Erythroblast (primary cell): ENCODE data around the gene MSI2.

ENCODE experiments used
- DNase-seq, 2 experiments: peaks; one replicate each; lab custom pipeline; 2025; lab: John Stamatoyannopoulos, UW
- GATA1 ChIP-seq: IDR thresholded peaks from 2 replicates; pipeline ENCODE4 v1.6.1; 2011; ENCODE audit warnings: low read depth, mild to moderate bottlenecking, control low read depth, low read length, moderate library complexity
- POLR2A ChIP-seq: IDR thresholded peaks from 2 replicates; pipeline ENCODE4 v1.6.1; 2011; ENCODE audit warnings: mild to moderate bottlenecking, low read length

The MSI2 gene

DNA sequence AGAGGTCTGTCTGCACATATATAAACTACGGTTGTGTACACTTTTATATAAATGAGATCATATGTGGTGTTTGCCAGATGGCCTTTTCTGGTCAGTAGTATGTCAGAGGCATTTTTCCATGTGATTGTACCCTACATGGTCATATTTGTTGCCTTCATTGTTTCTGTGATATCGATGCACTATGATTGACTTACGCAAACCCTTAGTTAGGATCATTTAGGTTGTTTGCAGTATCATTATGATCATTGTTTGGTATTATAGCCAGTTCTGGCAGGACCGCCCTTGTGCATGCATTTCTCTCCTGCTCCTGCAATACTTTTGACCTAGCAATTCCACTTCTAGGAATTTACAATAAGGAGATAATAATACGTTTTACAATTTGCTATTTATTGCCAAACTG lies 169.1 kb downstream of the MSI2 start:
- no peak for TF ChIP-seq GATA1
- DNase-seq, result no peak

DNA sequence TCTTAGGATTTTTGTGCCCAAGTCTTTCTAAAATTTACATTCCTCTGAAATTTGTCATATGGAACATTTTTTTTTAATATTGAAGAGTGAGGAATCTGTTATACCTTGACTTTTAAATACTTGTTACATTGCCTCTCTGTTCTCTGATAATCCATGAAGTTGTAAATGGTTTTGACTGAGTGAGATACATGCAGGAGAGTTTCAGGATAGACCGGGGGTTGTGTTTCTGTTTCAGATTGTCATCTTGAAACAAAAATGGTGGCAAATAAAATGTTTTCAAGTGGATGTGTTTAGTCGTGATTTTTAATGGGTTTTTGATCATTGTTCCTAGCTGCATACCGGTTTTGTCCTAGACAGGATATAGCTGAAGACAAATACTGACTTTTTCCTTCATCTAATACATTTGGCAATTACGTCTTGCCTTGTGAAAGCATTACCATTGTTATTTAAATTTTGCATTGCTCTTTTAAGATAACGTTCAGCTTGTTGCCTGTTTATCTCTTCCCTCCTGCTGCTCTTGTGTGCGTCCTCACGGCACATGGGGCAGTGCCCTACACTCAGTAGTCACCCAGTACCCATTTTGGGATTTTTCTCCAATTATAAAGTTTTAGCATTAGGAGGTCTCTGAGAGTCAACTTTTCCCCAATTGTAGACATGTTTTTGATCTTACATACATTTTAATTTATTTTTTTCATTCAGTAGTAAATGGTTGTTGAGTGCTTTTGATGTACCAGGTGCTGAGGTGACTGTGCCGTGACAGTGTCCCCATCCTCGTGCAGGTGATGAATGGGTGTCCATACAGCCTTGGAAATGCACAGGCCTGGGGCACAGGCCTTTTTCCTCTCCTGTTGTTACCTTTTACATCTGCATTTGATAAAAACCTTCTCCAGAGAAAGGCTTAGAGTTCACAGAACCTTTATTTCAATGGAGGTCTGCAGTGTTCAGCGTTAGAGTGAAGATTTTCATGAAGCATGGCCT lies 169.9 kb downstream of the MSI2 start:
- TF ChIP-seq GATA1, result no peak
- no peak for TF ChIP-seq POLR2A
- peak; percentile 12 to 52 for DNase-seq

DNA sequence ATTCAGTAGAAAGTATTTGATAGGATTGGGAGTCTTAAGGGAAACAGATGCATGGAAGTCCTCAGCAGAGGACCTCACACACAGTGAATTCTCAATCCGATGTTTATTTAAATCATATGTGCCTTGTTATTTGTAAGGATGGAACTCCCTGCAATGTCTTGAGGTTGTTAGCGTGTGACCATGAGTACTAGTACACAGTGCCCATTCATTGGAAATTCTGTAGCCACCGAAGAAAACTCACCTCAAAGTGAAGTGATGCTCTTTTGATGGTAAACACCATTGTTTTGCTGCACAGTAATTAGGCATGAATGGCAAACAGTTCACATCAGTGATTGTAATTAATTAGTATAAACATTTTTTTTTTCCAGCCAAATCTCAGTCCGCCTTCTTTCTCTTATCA lies 173.6 kb downstream of the MSI2 start:
- no peak for DNase-seq
- TF ChIP-seq GATA1 (no peak), POLR2A (no peak)

DNA sequence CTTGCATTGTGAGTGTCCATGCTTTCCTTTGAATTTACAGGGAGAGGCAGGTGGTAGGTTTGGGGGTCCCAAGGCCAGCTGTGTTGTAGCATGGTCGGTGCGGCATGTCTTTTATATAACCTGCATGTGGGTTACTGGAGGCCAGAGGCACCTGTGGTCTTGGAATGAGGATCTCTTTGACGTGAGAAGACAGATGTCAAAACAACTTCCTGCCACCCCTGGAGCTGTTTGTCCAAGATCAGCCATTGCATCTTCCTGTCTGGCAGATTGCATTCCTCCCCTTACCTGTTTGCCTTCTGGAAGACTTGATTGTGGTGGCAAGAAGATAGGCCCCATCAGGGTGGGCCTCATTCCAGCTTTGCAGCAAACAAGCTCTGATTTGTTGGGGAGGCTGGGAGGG lies 175.1 kb downstream of the MSI2 start:
- no peak for DNase-seq
- TF ChIP-seq GATA1, result no peak
- no peak for TF ChIP-seq POLR2A

GRCh38 chr17:57432507-57433277 lies 176.4 kb downstream of the MSI2 start:
- DNase-seq, result no peak
- TF ChIP-seq GATA1 (no peak), POLR2A (no peak)

GRCh38 chr17:57433452-57433851 lies 177.1 kb downstream of the MSI2 start:
- TF ChIP-seq POLR2A, result no peak
- TF ChIP-seq GATA1, result no peak
- DNase-seq, result no peak

DNA sequence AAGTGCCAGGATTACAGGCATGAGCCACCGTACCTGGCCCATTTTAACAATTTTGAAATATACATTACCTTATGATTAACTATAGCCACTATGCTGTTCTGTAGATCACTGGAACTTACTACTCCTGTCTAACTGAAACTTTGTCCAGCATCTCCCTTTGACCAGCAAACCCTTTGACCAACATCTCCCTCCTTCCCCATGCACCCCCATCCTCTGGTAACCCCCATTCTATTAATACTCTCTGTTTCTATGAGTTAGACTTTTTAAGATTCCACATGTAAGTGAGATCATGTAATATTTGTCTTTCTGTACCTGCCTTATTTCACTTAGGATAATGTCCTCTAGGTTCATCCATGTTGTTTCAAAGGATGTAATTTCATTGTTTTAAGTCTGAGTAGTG lies 178.0 kb downstream of the MSI2 start:
- no peak for DNase-seq
- no peak for TF ChIP-seq GATA1
- TF ChIP-seq POLR2A, result no peak

DNA sequence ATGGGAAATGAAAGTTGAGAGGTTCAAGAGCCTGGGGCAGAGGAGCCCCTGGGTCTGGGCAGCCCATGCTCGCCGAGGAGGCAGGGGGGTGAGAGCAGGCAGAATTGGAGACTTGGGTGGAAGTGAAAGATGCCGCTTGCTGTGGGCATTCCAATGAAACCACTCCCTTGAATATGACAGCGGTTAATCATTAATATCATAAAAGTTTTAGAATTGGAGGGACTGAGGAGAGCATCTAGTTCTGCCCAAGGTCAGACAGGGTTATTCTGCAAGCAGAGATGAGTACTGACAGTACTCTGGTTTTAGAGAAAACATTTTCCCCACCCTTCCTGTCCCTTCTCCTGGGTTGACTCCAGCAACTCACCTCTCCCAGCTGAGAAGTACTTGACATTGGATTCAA lies 180.2 kb downstream of the MSI2 start:
- DNase-seq, result no peak
- TF ChIP-seq POLR2A, result no peak
- no peak for TF ChIP-seq GATA1

DNA sequence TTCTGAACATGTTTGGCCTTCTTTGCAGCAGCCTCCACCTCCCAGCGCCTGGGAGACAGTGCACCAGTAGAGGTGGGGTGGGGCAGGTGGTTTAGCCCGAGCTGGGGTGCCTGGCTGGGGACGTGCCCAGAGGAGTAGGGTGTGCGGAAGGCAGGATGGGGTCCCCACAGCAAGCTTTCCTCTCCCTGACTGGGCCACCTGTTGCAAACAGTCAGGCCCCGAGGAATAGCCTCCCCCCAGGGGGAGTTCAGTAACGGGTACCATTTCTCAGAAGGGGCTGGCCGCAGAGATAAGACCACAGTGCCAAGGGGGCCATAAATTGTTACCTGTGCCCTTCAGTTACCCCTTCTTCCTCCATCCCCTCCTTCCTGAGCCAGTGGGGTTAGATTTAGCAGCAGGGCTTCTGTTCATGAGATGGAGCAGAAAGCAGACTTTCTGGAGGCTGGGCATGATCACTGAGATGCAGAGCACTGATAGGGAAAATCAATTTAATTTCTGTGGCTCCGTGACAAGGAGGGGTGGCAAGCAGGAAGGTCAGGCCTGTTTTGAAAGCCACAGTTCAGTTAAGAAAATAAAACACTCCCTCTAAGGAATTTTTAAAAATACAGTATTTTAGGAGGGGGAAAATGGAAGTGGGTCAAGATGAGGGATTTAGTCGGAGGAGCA lies 181.9 kb downstream of the MSI2 start:
- no peak for DNase-seq
- no peak for TF ChIP-seq GATA1
- no peak for TF ChIP-seq POLR2A

DNA sequence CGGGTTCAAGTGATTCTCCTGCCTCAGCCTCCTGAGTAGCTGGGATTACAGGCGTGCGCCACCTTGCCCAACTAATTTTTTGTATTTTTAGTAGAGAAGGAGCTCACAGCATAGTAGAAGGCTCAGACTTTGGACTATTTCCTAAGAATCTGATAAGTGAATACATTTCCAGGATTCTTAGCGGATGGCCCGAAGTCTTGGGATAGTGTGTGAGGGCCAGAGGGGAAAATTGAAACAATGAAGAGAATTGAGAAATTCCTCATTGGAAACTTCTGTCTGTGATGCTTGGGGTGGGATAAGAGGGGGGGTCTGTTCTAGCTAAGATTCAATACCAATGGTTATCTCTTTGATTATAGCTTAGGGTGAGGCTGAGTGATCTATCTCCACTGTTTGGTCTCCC lies 183.3 kb downstream of the MSI2 start:
- no peak for DNase-seq
- TF ChIP-seq GATA1, result no peak
- TF ChIP-seq POLR2A, result no peak

DNA sequence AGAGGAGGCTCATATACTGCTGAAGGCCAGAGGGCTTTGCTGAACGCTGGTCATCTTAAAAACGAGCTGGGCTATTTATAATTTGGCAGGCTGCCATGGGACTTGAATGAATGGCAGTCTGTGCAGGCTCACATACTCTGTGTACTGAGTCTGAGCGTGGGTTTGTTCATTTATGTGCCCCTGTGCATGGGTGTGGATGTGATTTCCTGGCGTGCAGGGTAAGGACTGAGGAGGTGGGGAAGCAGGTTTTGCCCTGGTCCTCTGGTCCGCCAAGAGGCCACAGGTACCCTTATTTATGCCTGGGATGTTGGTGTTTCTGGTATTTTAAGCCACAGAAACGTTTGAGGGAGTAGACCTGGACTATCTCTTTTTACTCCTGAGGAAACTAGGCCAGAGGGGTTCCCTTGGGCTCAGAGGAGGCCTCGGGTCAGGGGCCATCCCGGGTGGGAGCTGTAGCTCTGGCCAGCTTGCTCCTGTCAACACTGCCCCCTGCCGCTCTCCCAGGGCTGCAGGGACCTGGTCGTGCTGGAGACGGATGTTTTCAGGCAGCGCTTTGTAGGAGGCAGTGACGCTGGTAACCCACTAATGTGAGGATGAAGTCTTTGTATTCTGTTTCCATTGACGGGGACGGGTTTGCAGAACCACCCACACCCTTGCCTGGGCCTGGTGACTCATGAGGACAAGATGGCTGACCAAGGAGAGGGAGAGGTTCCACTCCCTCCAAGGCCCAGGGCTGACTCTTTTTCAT lies 184.4 kb downstream of the MSI2 start:
- TF ChIP-seq GATA1 (no peak), POLR2A (peak; percentile 45)
- DNase-seq, result peak; percentile 41 to 60

DNA sequence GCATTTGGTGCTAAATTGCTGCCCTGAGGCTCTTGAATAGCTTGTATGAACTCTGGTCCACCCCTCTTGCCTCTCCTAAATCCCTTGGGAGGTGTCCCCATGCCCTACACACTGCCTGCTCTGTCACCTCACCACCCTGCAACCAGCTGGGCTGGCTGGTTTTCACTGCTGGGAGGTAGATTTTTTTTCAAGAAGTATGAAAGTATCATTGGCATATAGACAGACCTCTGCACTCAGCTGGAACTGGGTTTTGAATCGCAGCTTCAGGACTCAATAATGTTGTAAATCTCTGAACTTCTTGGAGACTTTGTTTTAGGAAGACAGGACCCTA lies 184.9 kb downstream of the MSI2 start:
- DNase-seq, result no peak
- no peak for TF ChIP-seq GATA1
- no peak for TF ChIP-seq POLR2A

DNA sequence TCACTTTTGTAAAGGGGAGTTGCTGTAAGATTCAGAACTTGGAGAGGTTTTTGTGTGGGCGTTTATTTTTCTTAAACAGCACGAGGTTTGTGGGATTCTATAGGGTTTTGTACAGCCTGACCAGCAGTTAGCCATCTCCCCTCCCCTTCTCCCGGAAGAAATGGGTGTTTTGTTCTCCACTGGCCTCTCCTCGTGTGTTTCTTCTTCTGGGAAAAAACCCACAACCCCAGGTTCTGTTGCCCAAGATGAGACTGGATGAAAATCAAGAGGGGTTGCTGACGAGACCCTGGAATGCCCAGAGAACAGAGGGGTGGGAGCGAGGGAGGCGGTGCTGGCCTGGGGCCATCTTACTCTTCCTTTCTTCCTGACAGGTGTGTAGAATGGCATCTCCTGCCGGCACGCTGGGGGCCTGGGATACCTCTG lies 186.1 kb downstream of the MSI2 start:
- no peak for DNase-seq
- TF ChIP-seq POLR2A (no peak), GATA1 (no peak)

GRCh38 chr17:57442914-57443571 lies 186.7 kb downstream of the MSI2 start:
- TF ChIP-seq POLR2A, result peak; percentile 36
- no peak for TF ChIP-seq GATA1
- peak in 1 of 2 experiments; percentile 22 for DNase-seq
